SK-N-SH (cell line): ENCODE data around the gene CSPG4. TPM values are rescaled to one million over a fixed set of nuclear protein-coding genes. Genes with fewer than 3 reads are reported as not detected.
"Not testable (repeated sequence)": the region's sequence is repeated elsewhere in the genome, so short reads cannot be mapped to it uniquely, and the experiment has no call there.

Source experiments
- CTCF ChIA-PET: fragments of 300-600, 350-600 bp; formaldehyde crosslinking; extraction: SDS; loops from one replicate; lab custom pipeline; 2021; lab: Yijun Ruan, JAX
- POLR2A ChIA-PET: fragments of 350-600 bp; sonication (Branson Sonifier 250); formaldehyde crosslinking; extraction: SDS; loops from one replicate; lab custom pipeline; 2020; ENCODE audit warnings: antibody characterized with exemption, inconsistent platforms; lab: Yijun Ruan, JAX
- DNase-seq: peaks from one replicate; pipeline ENCODE4 v3.0.0; 2012
- H2AFZ ChIP-seq: fragments of 200-600 bp; sonication (generic); 2 replicates; pipeline ENCODE4 v1.8.1; 2016; ENCODE audit warnings: antibody characterized with exemption, mild to moderate bottlenecking, low read depth
- H3F3A ChIP-seq: fragments of 200-600 bp; sonication (generic); replicated peaks from 2 replicates; pipeline ENCODE3; 2016; ENCODE audit warnings: antibody characterized with exemption, mild to moderate bottlenecking; ENCODE audit not compliant: insufficient read depth
- H3K27ac ChIP-seq, 2 experiments: fragments of 200-500 bp in 1 of 2; fragments of 200-600 bp in 1 of 2; sonication (Bioruptor generic) in 1 of 2; sonication (generic), shearing (Covaris generic) in 1 of 2; 2 replicates each; pipeline versions ENCODE4 v1.5.1 to v1.6.1; 2014 to 2016; ENCODE audit warnings: low read depth in 2 of 2, inconsistent platforms in 1 of 2, low read length in 1 of 2, mild to moderate bottlenecking in 1 of 2, mixed read lengths in 1 of 2
- H3K27me3 ChIP-seq: fragments of 200-600 bp; sonication (generic), shearing (Covaris generic); 2 replicates; pipeline ENCODE4 v1.6.1; 2016; ENCODE audit warnings: mixed run types; ENCODE audit not compliant: insufficient read depth
- H3K36me3 ChIP-seq, 2 experiments: fragments of 200-500 bp in 1 of 2; fragments of 200-600 bp in 1 of 2; sonication (Bioruptor generic) in 1 of 2; sonication (generic) in 1 of 2; replicated peaks in 1 of 2; 2 replicates each; pipeline versions ENCODE3 to v1.5.1; 2014 to 2016; ENCODE audit warnings: low read length in 1 of 2, mild to moderate bottlenecking in 1 of 2; ENCODE audit not compliant: insufficient read depth in 2 of 2, control insufficient read depth in 1 of 2
- H3K4me1 ChIP-seq, 2 experiments: fragments of 200-500 bp in 1 of 2; fragments of 200-600 bp in 1 of 2; sonication (Bioruptor generic) in 1 of 2; sonication (generic), shearing (Covaris generic) in 1 of 2; 2 replicates each; pipeline versions ENCODE4 v1.5.1 to v1.6.1; 2014 to 2016; ENCODE audit warnings: low read depth in 1 of 2, low read length in 1 of 2, mixed run types in 1 of 2; ENCODE audit not compliant: insufficient read depth in 2 of 2, control insufficient read depth in 1 of 2
- H3K4me2 ChIP-seq: fragments of 200-600 bp; sonication (generic), shearing (Covaris generic); 2 replicates; pipeline ENCODE4 v1.6.1; 2017; ENCODE audit warnings: mixed run types
- H3K4me3 ChIP-seq, 2 experiments: fragments of 200-500 bp in 1 of 2; fragments of 200-600 bp in 1 of 2; sonication (Bioruptor generic) in 1 of 2; sonication (generic), shearing (Covaris generic) in 1 of 2; 2 replicates each; pipeline versions ENCODE4 v1.5.1 to v1.8.1; 2014 to 2016; ENCODE audit warnings: low read depth in 2 of 2, inconsistent platforms in 1 of 2, low read length in 1 of 2, mild to moderate bottlenecking in 1 of 2, mixed read lengths in 1 of 2, moderate library complexity in 1 of 2
- H3K79me2 ChIP-seq: fragments of 200-600 bp; sonication (generic); 2 replicates; pipeline ENCODE4 v1.8.1; 2017; ENCODE audit warnings: mild to moderate bottlenecking; ENCODE audit not compliant: insufficient read depth
- H3K9ac ChIP-seq: fragments of 200-600 bp; sonication (generic); 2 replicates; pipeline ENCODE4 v1.6.1; 2017; ENCODE audit warnings: mixed run types
- H3K9me2 ChIP-seq: fragments of 200-600 bp; sonication (generic); 2 replicates; pipeline ENCODE4 v1.6.1; 2017; ENCODE audit warnings: mixed run types
- H3K9me3 ChIP-seq: fragments of 200-600 bp; sonication (generic); 2 replicates; pipeline ENCODE4 v1.6.1; 2017; ENCODE audit warnings: mixed run types, mild to moderate bottlenecking, moderate library complexity
- H4K20me1 ChIP-seq: fragments of 200-600 bp; sonication (generic); 2 replicates; pipeline ENCODE4 v1.6.1; 2017; ENCODE audit warnings: mild to moderate bottlenecking, mixed run types; ENCODE audit not compliant: insufficient read depth
- ELF1 ChIP-seq: IDR thresholded peaks from 2 replicates; pipeline ENCODE4 v1.4.0; 2012
- FOXM1 ChIP-seq: IDR thresholded peaks from 2 replicates; pipeline ENCODE4 v1.4.0; 2012; ENCODE audit warnings: low read depth, mild to moderate bottlenecking
- GABPA ChIP-seq: IDR thresholded peaks from 2 replicates; pipeline ENCODE4 v1.4.0; 2012; ENCODE audit warnings: low read depth, mild to moderate bottlenecking
- MXI1 ChIP-seq: IDR thresholded peaks from 2 replicates; pipeline ENCODE4 v1.6.1; 2012; ENCODE audit warnings: mild to moderate bottlenecking, low read depth, low read length, improper control_type of control experiment
- PBX3 ChIP-seq: IDR thresholded peaks from 2 replicates; pipeline ENCODE4; 2012
- RCOR1 ChIP-seq: fragments of 150-350 bp; IDR thresholded peaks from 2 replicates; pipeline ENCODE4 v1.6.1; 2017; ENCODE audit warnings: antibody characterized with exemption, low read length
- RXRA ChIP-seq: IDR thresholded peaks from 2 replicates; pipeline ENCODE4 v1.4.0; 2012; ENCODE audit warnings: low read depth, mild to moderate bottlenecking, borderline replicate concordance
- TCF12 ChIP-seq: IDR thresholded peaks from 2 replicates; pipeline ENCODE4 v1.4.0; 2012
- USF1 ChIP-seq: IDR thresholded peaks from 2 replicates; pipeline ENCODE4 v1.4.0; 2012; ENCODE audit warnings: low read depth, borderline replicate concordance
- WGBS: methylation state at CpG from one replicate; pipeline ENCODE4 v1.1.6; 2017; ENCODE audit warnings: low lambda C conversion rate; 5-methylcytosine and 5-hydroxymethylcytosine counted together
- polyA plus RNA-seq, 3 experiments: library from polyadenylated mRNA; depleted of rRNA; stranded (reverse); fragments of >200 nt; gene quantifications; 2 replicates each; pipeline ENCODE4 v1.2.3, GENCODE V29; 2012

The CSPG4 gene
- polyA plus RNA-seq, 1 of the 3 experiments (the other 2 are of a cell fraction), result 0.35 TPM

- TF ChIP-seq PBX3, result peak; percentile 86
- 0 out of 2 replicates have a peak, but pooled peaks have one; percentile 17 for TF ChIP-seq RCOR1
- peak; percentile 82 for TF ChIP-seq RXRA
- TF ChIP-seq MXI1, result no peak
- TF ChIP-seq FOXM1, result 0 out of 2 replicates have a peak, but pooled peaks have one; percentile 48
- no peak for TF ChIP-seq ELF1
- TF ChIP-seq TCF12, result peak; percentile 96
- TF ChIP-seq USF1, result peak; percentile 59; the same call in 1 of the 2 replicates
- TF ChIP-seq GABPA, result no peak
- TF ChIP-seq, all 33 proteins: peak for 13
These were observed 5.7 kb upstream of the CSPG4 start (continued) for GRCh38 chr15:75718328-75718727.

- 88% methylated on average over 3 of the region's 6 CpGs for WGBS
- peaks cover 27% of the 10 kb centered on the region for H3F3A ChIP-seq
- H3K9ac ChIP-seq, H3K9me2 ChIP-seq, H3K4me2 ChIP-seq, H3K4me3 ChIP-seq, H3K27ac ChIP-seq, H3K36me3 ChIP-seq, POLR2A ChIA-PET, H3K9me3 ChIP-seq, H3K27me3 ChIP-seq, DNase-seq, H3K79me2 ChIP-seq, H2AFZ ChIP-seq, H4K20me1 ChIP-seq: not testable (repeated sequence)
- H3K4me1 ChIP-seq, result peaks cover 5 to 18% of the 10 kb centered on the region in 2 experiments; a peak in 2 of 4 replicates
- CTCF ChIA-PET, result interaction anchor here (1.0 kb wide), 1 partner anchor 11 kb away, joined by 7 read pairs; no protein-coding TSS in a partner anchor
These were observed 4.4 kb upstream of the CSPG4 start for GRCh38 chr15:75717001-75717400.

- H3K9me2 ChIP-seq, H3K36me3 ChIP-seq, POLR2A ChIA-PET, H4K20me1 ChIP-seq, H3K79me2 ChIP-seq, H3K27ac ChIP-seq, H3K27me3 ChIP-seq, H3K9me3 ChIP-seq, H3K9ac ChIP-seq, H2AFZ ChIP-seq, DNase-seq, CTCF ChIA-PET, H3K4me3 ChIP-seq, H3K4me2 ChIP-seq: not testable (repeated sequence)
- peaks cover 5 to 18% of the 10 kb centered on the region in 2 experiments; a peak in 2 of 4 replicates for H3K4me1 ChIP-seq
- peaks cover 27% of the 10 kb centered on the region for H3F3A ChIP-seq
- 94% methylated on average over 3 of the region's 10 CpGs for WGBS
These were observed 3.8 kb upstream of the CSPG4 start for GRCh38 chr15:75716249-75716950.

- H3K4me2 ChIP-seq, H3K27ac ChIP-seq, H3K4me3 ChIP-seq, H2AFZ ChIP-seq, DNase-seq, H3K9ac ChIP-seq, H3K9me2 ChIP-seq, H3K36me3 ChIP-seq, H3K9me3 ChIP-seq, H3K79me2 ChIP-seq, H4K20me1 ChIP-seq, POLR2A ChIA-PET, H3K27me3 ChIP-seq: not testable (repeated sequence)
- CTCF ChIA-PET, result interaction anchor here (0.8 kb wide), 1 partner anchor 21 kb away, joined by 3 read pairs; no protein-coding TSS in a partner anchor
- peaks cover 26% of the 10 kb centered on the region for H3F3A ChIP-seq
- peaks cover 5 to 18% of the 10 kb centered on the region in 2 experiments; a peak in 2 of 4 replicates for H3K4me1 ChIP-seq
- 90% methylated on average over 3 of the region's 10 CpGs for WGBS
These were observed 2.7 kb upstream of the CSPG4 start for GRCh38 chr15:75715312-75715832.
